ENCODE measurements around the gene DHX35. TPM values are rescaled to one million over a fixed set of nuclear protein-coding genes. Genes with fewer than 3 reads are reported as not detected.

Gene DHX35
- total RNA-seq, 1 donor from 2014 or later: 15.8 TPM

- no peak for DNase-seq
- no peak for TF ChIP-seq CTCF (IDR thresholded peaks at IDR 0.05; ENCODE audit: borderline replicate concordance)
- peaks cover 22% of the 10 kb centered on the region for H3K4me1 ChIP-seq
- no peak overlapping the region for H3K4me3 ChIP-seq
- no peaks in the 10 kb centered on the region for H3K27me3 ChIP-seq (ENCODE audit: low read depth)
- H3K36me3 ChIP-seq: no peaks in the 10 kb centered on the region
- intact Hi-C loops (cut with micrococcal nuclease): loop anchor here (10.0 kb wide), 1 partner anchor 117 kb away; no protein-coding TSS in a partner anchor
- H3K27ac ChIP-seq (replicated peaks): no peak overlapping the region
- no peaks in the 10 kb centered on the region for H3K9me3 ChIP-seq (replicated peaks)
Measured at GRCh38 chr20:38927902-38928578, 34.1 kb upstream of the DHX35 start.

- H3K27ac ChIP-seq (replicated peaks): no peak overlapping the region
- H3K27me3 ChIP-seq (ENCODE audit: low read depth): no peaks in the 10 kb centered on the region
- H3K36me3 ChIP-seq: no peaks in the 10 kb centered on the region
- no peaks in the 10 kb centered on the region for H3K9me3 ChIP-seq (replicated peaks)
- no peak for DNase-seq
- H3K4me1 ChIP-seq: peaks cover 22% of the 10 kb centered on the region
- H3K4me3 ChIP-seq: no peak overlapping the region
- intact Hi-C loops (cut with micrococcal nuclease): no loop called here
- no peak for TF ChIP-seq CTCF (IDR thresholded peaks at IDR 0.05; ENCODE audit: borderline replicate concordance)
Measured at GRCh38 chr20:38930242-38930569, 31.9 kb upstream of the DHX35 start.

- no peaks in the 10 kb centered on the region for H3K27me3 ChIP-seq (ENCODE audit: low read depth)
- H3K9me3 ChIP-seq (replicated peaks): no peaks in the 10 kb centered on the region
- intact Hi-C loops (cut with micrococcal nuclease): no loop called here
- H3K27ac ChIP-seq (replicated peaks): no peak overlapping the region
- peaks cover 14% of the 10 kb centered on the region for H3K4me1 ChIP-seq
- no peaks in the 10 kb centered on the region for H3K36me3 ChIP-seq
- no peak for DNase-seq
- TF ChIP-seq CTCF (IDR thresholded peaks at IDR 0.05; ENCODE audit: borderline replicate concordance): no peak
- H3K4me3 ChIP-seq: no peak overlapping the region
Measured at GRCh38 chr20:38931984-38932383, 30.2 kb upstream of the DHX35 start.

- TF ChIP-seq CTCF (IDR thresholded peaks at IDR 0.05; ENCODE audit: borderline replicate concordance): no peak
- DNase-seq: no peak
- Histone ChIP-seq H3K4me3 (no peak overlapping the region), H3K27me3 (ENCODE audit: low read depth) (no peaks in the 10 kb centered on the region), H3K27ac (replicated peaks) (no peak overlapping the region), H3K4me1 (peaks cover 8% of the 10 kb centered on the region), H3K36me3 (no peaks in the 10 kb centered on the region), H3K9me3 (replicated peaks) (no peaks in the 10 kb centered on the region)
- intact Hi-C loops (cut with micrococcal nuclease): no loop called here
Measured at GRCh38 chr20:38932457-38933120, 29.6 kb upstream of the DHX35 start.

- no peaks in the 10 kb centered on the region for H3K9me3 ChIP-seq (replicated peaks)
- no peak for DNase-seq
- intact Hi-C loops (cut with micrococcal nuclease): no loop called here
- H3K4me3 ChIP-seq: no peak overlapping the region
- no peaks in the 10 kb centered on the region for H3K4me1 ChIP-seq
- H3K27me3 ChIP-seq (ENCODE audit: low read depth): no peaks in the 10 kb centered on the region
- H3K27ac ChIP-seq (replicated peaks): no peak overlapping the region
- H3K36me3 ChIP-seq: no peaks in the 10 kb centered on the region
- no peak for TF ChIP-seq CTCF (IDR thresholded peaks at IDR 0.05; ENCODE audit: borderline replicate concordance)
Measured at GRCh38 chr20:38934530-38934929, 27.6 kb upstream of the DHX35 start.
